GM13977 (cell line): ENCODE measurements around the gene PPP1CA.

Experiments
- DNase-seq: peaks from one replicate; pipeline ENCODE4 v3.0.0; 2012; ENCODE audit warnings: low spot score
- CTCF ChIP-seq: IDR thresholded peaks from 2 replicates; pipeline ENCODE4 v1.5.1; 2012; ENCODE audit warnings: mild to moderate bottlenecking, control low read depth; ENCODE audit not compliant: insufficient read depth; ENCODE audit errors: extremely low read depth, missing control alignments
- in situ Hi-C: fragments of 300-500 bp; cut with MboI; formaldehyde crosslinking; loops from one replicate; pipeline ENCODE4 v1.12.0; 2022; ENCODE audit warnings: low sequenced_read_pairs, low pct_unique_long_range_greater_than_20kb, mixed read lengths, inconsistent platforms; ENCODE audit not compliant: unreplicated experiment

PPP1CA gene

GRCh38 chr11:67442504-67443404, 41.1 kb upstream of the PPP1CA start:
- in situ Hi-C loops: no loop called here
- no peak for TF ChIP-seq CTCF
- no peak for DNase-seq

GRCh38 chr11:67441731-67442351, 40.2 kb upstream of the PPP1CA start:
- DNase-seq: no peak
- TF ChIP-seq CTCF: no peak
- in situ Hi-C loops: no loop called here

GRCh38 chr11:67441098-67441563, 39.5 kb upstream of the PPP1CA start:
- no peak for TF ChIP-seq CTCF
- DNase-seq: no peak
- in situ Hi-C loops: no loop called here

GRCh38 chr11:67440229-67441097, 38.8 kb upstream of the PPP1CA start:
- in situ Hi-C loops: no loop called here
- TF ChIP-seq CTCF: no peak
- DNase-seq: no peak

- DNase-seq: no peak
Observed at GRCh38 chr11:67439321-67440228, 37.9 kb upstream of the PPP1CA start.

More at GRCh38 chr11:67439321-67440228, 37.9 kb upstream of the PPP1CA start:
- in situ Hi-C loops: no loop called here
- peak; percentile 49 for TF ChIP-seq CTCF
